Panc1 (cell line): ENCODE data around the gene CDK13. TPM values are rescaled to one million over a fixed set of nuclear protein-coding genes. Genes with fewer than 3 reads are reported as not detected.
A peak's percentile ranks its signal among the peaks of the same experiment; 100 is the strongest.

Source experiments
- ATAC-seq: fragments of 200-7000 bp; cut with Tn5 transposase; 2 replicates; pipeline ENCODE4 v1.9.1; 2020; ENCODE audit warnings: mild to moderate bottlenecking, moderate library complexity
- BruUV-seq: library from RNA; stranded (reverse); fragments of 400-500 nt; replicated peaks from 2 replicates; lab custom pipeline; 2021; lab: Mats Ljungman, UMichigan
- CTCF ChIA-PET: fragments of 300-600 bp; sonication (Branson Sonifier 250); formaldehyde crosslinking; loops from one replicate; lab custom pipeline; 2022; ENCODE audit warnings: antibody characterized with exemption; lab: Charles Lee
- POLR2A ChIA-PET: fragments of 300-600 bp; sonication (Branson Sonifier 250); formaldehyde crosslinking; loops from one replicate; lab custom pipeline; 2022; ENCODE audit warnings: antibody characterized with exemption; lab: Charles Lee
- DNase-seq: peaks from one replicate; pipeline ENCODE4 v3.0.0-alpha.2; 2010; ENCODE audit warnings: low read depth, low spot score
- H3K27ac ChIP-seq: 2 replicates; pipeline ENCODE4 v1.5.1; 2011; ENCODE audit warnings: mild to moderate bottlenecking, low read length, inconsistent platforms
- H3K27me3 ChIP-seq: fragments of 200-500 bp; sonication (Bioruptor generic); 2 replicates; pipeline ENCODE4 v1.6.0; 2014; ENCODE audit warnings: low read length, inconsistent platforms; ENCODE audit not compliant: control insufficient read depth, insufficient read depth
- H3K36me3 ChIP-seq: fragments of 200-500 bp; sonication (Bioruptor generic); 2 replicates; pipeline ENCODE4 v1.5.1; 2014; ENCODE audit warnings: inconsistent platforms, mild to moderate bottlenecking, low read length, moderate library complexity; ENCODE audit not compliant: control insufficient read depth, insufficient read depth
- H3K4me1 ChIP-seq: 2 replicates; pipeline ENCODE4 v1.5.1; 2011; ENCODE audit warnings: inconsistent platforms, mild to moderate bottlenecking, low read length, moderate library complexity; ENCODE audit not compliant: control insufficient read depth, insufficient read depth
- H3K4me3 ChIP-seq, 2 experiments: 2 replicates each; pipeline ENCODE4 v1.5.1; 2011 to 2012; ENCODE audit warnings: low read depth in 2 of 2, low read length in 2 of 2, mild to moderate bottlenecking in 2 of 2, inconsistent platforms in 1 of 2, moderate library complexity in 1 of 2
- H3K9me3 ChIP-seq: fragments of 200-500 bp; sonication (Bioruptor generic); 2 replicates; pipeline ENCODE4 v1.5.1; 2014; ENCODE audit warnings: low read depth, mild to moderate bottlenecking, inconsistent platforms, low read length, moderate library complexity; ENCODE audit not compliant: control insufficient read depth, insufficient read depth
- CTCF ChIP-seq: fragments of 450-650 bp; IDR thresholded peaks from 2 replicates; pipeline ENCODE4 v1.5.1; 2017; ENCODE audit warnings: mild to moderate bottlenecking
- POLR2AphosphoS5 ChIP-seq: IDR thresholded peaks from 2 replicates; pipeline ENCODE4 v1.6.1; 2012; ENCODE audit warnings: mild to moderate bottlenecking, low read depth, low read length, moderate library complexity
- REST ChIP-seq, 2 experiments: IDR thresholded peaks; 2 replicates each; pipeline ENCODE4 v1.6.1; 2011 to 2012; ENCODE audit warnings: low read depth in 2 of 2, control low read depth in 1 of 2, low read length in 1 of 2, mild to moderate bottlenecking in 1 of 2, moderate library complexity in 1 of 2; ENCODE audit not compliant: insufficient read depth in 1 of 2
- SIN3A ChIP-seq: IDR thresholded peaks from 2 replicates; pipeline ENCODE4 v1.6.1; 2012; ENCODE audit warnings: low read depth, mild to moderate bottlenecking, low read length, moderate library complexity, borderline replicate concordance; ENCODE audit not compliant: insufficient read depth
- TCF7L2 ChIP-seq: IDR thresholded peaks from 2 replicates; pipeline ENCODE4 v1.6.1; 2011; ENCODE audit warnings: mild to moderate bottlenecking, low read depth, low read length, inconsistent platforms
- in situ Hi-C: cut with HindIII; loops from 2 replicates; pipeline ENCODE4 v1.10.0; 2016; ENCODE audit warnings: low sequenced_read_pairs, low pct_unique_long_range_greater_than_20kb
- intact Hi-C: fragments of 100-400 bp; cut with micrococcal nuclease; formaldehyde crosslinking; loops from one replicate; pipeline ENCODE4 v1.10.0; 2022; ENCODE audit not compliant: unreplicated experiment
- total RNA-seq: library from RNA; stranded (reverse); gene quantifications from one replicate; pipeline ENCODE4 v1.2.1, GENCODE V29; 2021; ENCODE audit not compliant: unreplicated experiment

The CDK13 gene
- total RNA-seq, 1 experiment from 2014 or later, result 52.0 TPM

GRCh38 chr7:40027545-40027944 is 77.5 kb downstream of the CDK13 start:
- Histone ChIP-seq H3K4me3 (no peak overlapping the region), H3K9me3 (no peaks in the 10 kb centered on the region), H3K27ac (no peak overlapping the region), H3K27me3 (no peaks in the 10 kb centered on the region), H3K4me1 (no peaks in the 10 kb centered on the region), H3K36me3 (no peaks in the 10 kb centered on the region)
- TF ChIP-seq SIN3A (no peak), REST (IDR thresholded peaks at IDR 0.05; ENCODE audit: insufficient read depth in 1 of 2, low read depth in 2 of 2, low read length in 1 of 2) (no peak), TCF7L2 (no peak), CTCF (no peak), POLR2AphosphoS5 (no peak)
- DNase-seq (no peak), ATAC-seq (no peak)
- in situ Hi-C loops, result no loop called here
- BruUV-seq, result TSS peak; percentile 36
- CTCF ChIA-PET, result interaction anchor here (0.6 kb wide), 1 partner anchor 78 kb away, joined by 3 read pairs; no protein-coding TSS in a partner anchor
- POLR2A ChIA-PET, result interaction anchor here (0.6 kb wide), 1 partner anchor 380 kb away, joined by 5 read pairs; no protein-coding TSS in a partner anchor
- intact Hi-C loops, result no loop called here

- DNase-seq (no peak), ATAC-seq (no peak)
- H3K9me3 ChIP-seq, result no peaks in the 10 kb centered on the region
- TF ChIP-seq CTCF, result no peak
- no peak overlapping the region for H3K27ac ChIP-seq
- no peaks in the 10 kb centered on the region for H3K27me3 ChIP-seq
- no peaks in the 10 kb centered on the region for H3K36me3 ChIP-seq
- ChIA-PET CTCF (interaction anchor here (0.6 kb wide), 1 partner anchor 93 kb away, joined by 4 read pairs; no protein-coding TSS in a partner anchor), POLR2A (no interaction called here)
- no peaks in the 10 kb centered on the region for H3K4me1 ChIP-seq
- no peak overlapping the region for H3K4me3 ChIP-seq
- BruUV-seq, result no TSS peak
- intact Hi-C loops, result no loop called here
- in situ Hi-C loops, result no loop called here
Measured at GRCh38 chr7:40033826-40034225, 83.8 kb downstream of the CDK13 start.
